Prostate gland (tissue), 2 donors: ENCODE data around the gene CDX4. TPM values are rescaled to one million over a fixed set of nuclear protein-coding genes. Genes with fewer than 3 reads are reported as not detected.
"Not testable (repeated sequence)": the region's sequence is repeated elsewhere in the genome, so short reads cannot be mapped to it uniquely, and the experiment has no call there.

Experiments used
- DNase-seq: peaks from one replicate; pipeline ENCODE4 v3.0.0-alpha.2; 2019; ENCODE audit warnings: low spot score
- H3K27ac ChIP-seq, 2 donors: fragments of 200-600 bp; sonication (generic); 2 replicates each; pipeline ENCODE4 v1.5.1; 2017 to 2019
- H3K27me3 ChIP-seq: fragments of 200-600 bp; sonication (generic); replicated peaks from 2 replicates; pipeline ENCODE4 v1.5.1; 2019; ENCODE audit not compliant: insufficient read depth
- H3K36me3 ChIP-seq, 2 donors: fragments of 200-600 bp; sonication (generic); 1 replicate in 1 of 2; 2 replicates in 1 of 2; pipeline versions ENCODE4 v1.5.1 to v1.8.1; 2017 to 2019
- H3K4me1 ChIP-seq: fragments of 200-600 bp; sonication (generic); replicated peaks from 2 replicates; pipeline ENCODE4 v1.5.1; 2019
- H3K4me3 ChIP-seq, 2 donors: fragments of 200-600 bp; sonication (generic); 2 replicates each; pipeline ENCODE4 v1.5.1; 2017 to 2019
- H3K9me3 ChIP-seq: fragments of 200-600 bp; sonication (generic); 2 replicates; pipeline ENCODE4 v1.5.1; 2017
- POLR2A ChIP-seq: fragments of 450-650 bp; IDR thresholded peaks from one replicate; pipeline ENCODE4 v1.6.1; 2016; ENCODE audit warnings: antibody characterized with exemption, mild to moderate bottlenecking
- POLR2AphosphoS5 ChIP-seq: sonication (generic); formaldehyde crosslinking; IDR thresholded peaks from one replicate; pipeline ENCODE4 v1.6.1; 2017; ENCODE audit warnings: antibody characterized with exemption
- WGBS: methylation state at CpG from one replicate; pipeline ENCODE4 v1.1.5; 2018; 5-methylcytosine and 5-hydroxymethylcytosine counted together
- intact Hi-C: fragments of 100-400 bp; cut with DNase I; formaldehyde crosslinking; loops from one replicate; pipeline ENCODE4 v1.14.2; 2022
- small RNA-seq, 2 donors: library from RNA; depleted of rRNA; stranded (forward); fragments of <200 nt; gene quantifications; one replicate each; pipeline ENCODE3, GENCODE V24; 2016
- total RNA-seq, 2 donors: library from RNA; depleted of rRNA; stranded (reverse); fragments of >200 nt; gene quantifications; one replicate each; pipeline ENCODE4 v1.1.0, GENCODE V29; 2016
- TF ChIP-seq, protein P1 (sequence below), 4 experiments: fragments of 200-600 bp in 2 of 4; fragments of 450-650 bp in 2 of 4; sonication (generic) in 2 of 4; IDR thresholded peaks; 1 replicate in 3 of 4; 2 replicates in 1 of 4; pipeline ENCODE4 v1.5.1; 2016 to 2019; ENCODE audit warnings: antibody characterized with exemption in 4 of 4, mild to moderate bottlenecking in 2 of 4, moderate library complexity in 2 of 4

CDX4 gene
- total RNA-seq, 2 donors from 2014 or later = 0.45 TPM; not detected in 1

DNA sequence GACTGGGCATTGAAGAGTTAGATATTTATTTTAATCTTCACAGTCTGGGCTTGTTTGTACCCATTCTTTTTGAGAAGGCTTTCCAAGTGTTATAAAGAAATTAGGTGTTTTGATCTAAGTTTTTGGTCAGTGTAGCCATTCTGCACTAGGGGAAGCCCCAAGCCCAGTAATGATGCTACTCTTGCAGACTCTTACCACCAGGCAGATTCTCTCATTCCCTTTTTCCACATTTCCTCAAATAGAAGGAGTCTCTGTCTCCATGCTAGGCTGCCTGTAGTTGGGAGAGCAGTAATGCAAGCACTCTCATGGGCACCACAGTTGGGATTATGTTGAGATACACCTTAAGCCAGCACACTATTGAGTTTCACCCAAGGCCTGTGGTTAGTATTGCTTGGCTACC, 21.5 kb downstream of the CDX4 start:
- TF ChIP-seq POLR2AphosphoS5 = no peak
- no peak for TF ChIP-seq POLR2A
- TF ChIP-seq, protein P1, sequence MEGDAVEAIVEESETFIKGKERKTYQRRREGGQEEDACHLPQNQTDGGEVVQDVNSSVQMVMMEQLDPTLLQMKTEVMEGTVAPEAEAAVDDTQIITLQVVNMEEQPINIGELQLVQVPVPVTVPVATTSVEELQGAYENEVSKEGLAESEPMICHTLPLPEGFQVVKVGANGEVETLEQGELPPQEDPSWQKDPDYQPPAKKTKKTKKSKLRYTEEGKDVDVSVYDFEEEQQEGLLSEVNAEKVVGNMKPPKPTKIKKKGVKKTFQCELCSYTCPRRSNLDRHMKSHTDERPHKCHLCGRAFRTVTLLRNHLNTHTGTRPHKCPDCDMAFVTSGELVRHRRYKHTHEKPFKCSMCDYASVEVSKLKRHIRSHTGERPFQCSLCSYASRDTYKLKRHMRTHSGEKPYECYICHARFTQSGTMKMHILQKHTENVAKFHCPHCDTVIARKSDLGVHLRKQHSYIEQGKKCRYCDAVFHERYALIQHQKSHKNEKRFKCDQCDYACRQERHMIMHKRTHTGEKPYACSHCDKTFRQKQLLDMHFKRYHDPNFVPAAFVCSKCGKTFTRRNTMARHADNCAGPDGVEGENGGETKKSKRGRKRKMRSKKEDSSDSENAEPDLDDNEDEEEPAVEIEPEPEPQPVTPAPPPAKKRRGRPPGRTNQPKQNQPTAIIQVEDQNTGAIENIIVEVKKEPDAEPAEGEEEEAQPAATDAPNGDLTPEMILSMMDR (IDR thresholded peaks at IDR 0.05) = no peak
- Histone ChIP-seq H3K9me3 (no peaks in the 10 kb centered on the region), H3K27me3 (no peaks in the 10 kb centered on the region), H3K36me3 (no peaks in the 10 kb centered on the region), H3K4me3 (no peak overlapping the region), H3K27ac (no peak overlapping the region), H3K4me1 (no peaks in the 10 kb centered on the region)
- intact Hi-C loops = no loop called here
- DNase-seq = no peak

DNA sequence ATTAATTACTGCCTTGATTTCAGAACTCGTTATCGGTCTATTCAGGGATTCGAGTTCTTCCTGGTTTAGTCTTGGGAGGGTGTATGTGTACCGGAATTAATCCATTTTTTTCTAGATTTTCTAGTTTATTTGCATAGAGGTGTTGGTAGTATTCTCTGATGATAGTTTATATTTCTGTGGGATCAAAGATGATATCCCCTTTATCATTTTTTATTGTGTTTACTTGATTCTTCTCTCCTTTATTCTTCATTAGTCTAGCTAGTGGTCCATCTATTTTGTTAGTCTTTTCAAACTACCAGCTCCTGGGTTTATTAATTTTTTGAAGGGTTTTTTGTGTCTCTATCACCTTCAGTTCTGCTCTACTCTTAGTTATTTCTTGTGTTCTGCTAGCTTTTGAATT, 32.1 kb downstream of the CDX4 start:
- Histone ChIP-seq H3K4me1 (no peaks in the 10 kb centered on the region), H3K27me3 (no peaks in the 10 kb centered on the region), H3K36me3 (no peaks in the 10 kb centered on the region), H3K27ac (no peak overlapping the region), H3K9me3 (no peaks in the 10 kb centered on the region), H3K4me3 (no peak overlapping the region)
- TF ChIP-seq POLR2A (no peak), POLR2AphosphoS5 (no peak)
- TF ChIP-seq, protein P1 (IDR thresholded peaks at IDR 0.05) = no peak
- intact Hi-C loops = no loop called here
- DNase-seq = no peak
- 100% methylated on average over 4 of the region's 4 CpGs for WGBS

DNA sequence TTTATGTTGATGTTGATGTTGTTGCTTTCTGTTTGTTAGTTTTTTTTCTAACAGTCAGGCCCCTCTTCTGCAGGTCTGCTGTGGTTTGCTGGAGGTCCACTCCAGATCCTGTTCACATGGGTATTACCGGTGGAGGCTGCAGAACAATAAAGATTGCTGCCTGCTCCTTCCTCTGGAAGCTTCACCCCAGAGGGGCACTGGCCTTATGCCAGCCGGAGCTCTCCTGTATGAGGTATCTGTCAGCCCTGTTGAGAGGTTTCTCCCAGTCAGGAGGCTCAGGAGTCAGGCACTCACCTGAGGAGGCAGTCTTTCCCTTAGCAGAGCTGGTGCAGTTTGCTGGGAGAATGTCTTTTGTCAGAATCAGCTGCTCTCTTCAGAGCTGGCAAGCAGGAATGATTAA, 34.7 kb downstream of the CDX4 start:
- no peak overlapping the region for H3K4me3 ChIP-seq
- WGBS = 66% methylated on average over 2 of the region's 2 CpGs
- H3K36me3 ChIP-seq = no peaks in the 10 kb centered on the region
- TF ChIP-seq POLR2A (no peak), POLR2AphosphoS5 (no peak)
- TF ChIP-seq, protein P1 (IDR thresholded peaks at IDR 0.05) = no peak
- no peak for DNase-seq
- no peaks in the 10 kb centered on the region for H3K9me3 ChIP-seq
- no peak overlapping the region for H3K27ac ChIP-seq
- no peaks in the 10 kb centered on the region for H3K4me1 ChIP-seq
- no peaks in the 10 kb centered on the region for H3K27me3 ChIP-seq
- intact Hi-C loops = no loop called here

DNA sequence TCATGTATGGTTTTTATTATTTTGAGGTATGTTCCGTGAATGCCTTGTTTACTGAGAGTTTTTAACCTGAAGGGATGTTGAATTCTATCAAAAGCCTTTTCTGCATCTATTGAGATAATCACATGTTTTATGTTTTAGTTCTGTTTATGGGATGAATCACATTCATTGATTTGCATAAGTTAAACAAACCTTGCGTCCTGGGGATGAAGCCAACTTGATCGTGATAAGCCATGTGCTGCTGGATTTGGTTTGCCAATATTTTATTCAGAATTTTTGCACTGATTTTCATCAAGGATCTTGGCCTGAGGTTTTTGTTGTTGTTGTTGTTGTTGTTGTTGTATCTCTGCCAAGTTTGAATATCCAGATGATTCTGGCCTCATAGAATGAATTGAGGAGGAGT, 43.8 kb downstream of the CDX4 start:
- Histone ChIP-seq H3K27me3 (no peaks in the 10 kb centered on the region), H3K9me3 (no peaks in the 10 kb centered on the region), H3K4me1 (no peaks in the 10 kb centered on the region), H3K4me3 (no peak overlapping the region), H3K36me3 (no peaks in the 10 kb centered on the region), H3K27ac (no peak overlapping the region)
- TF ChIP-seq POLR2A (no peak), POLR2AphosphoS5 (no peak)
- TF ChIP-seq, protein P1 (IDR thresholded peaks at IDR 0.05) = no peak
- intact Hi-C loops = no loop called here
- no peak for DNase-seq
- 85% methylated on average over 3 of the region's 3 CpGs for WGBS

GRCh38 chrX:73492178-73492577, 45.3 kb downstream of the CDX4 start:
- H3K9me3 ChIP-seq, H3K36me3 ChIP-seq, H3K4me1 ChIP-seq, H3K4me3 ChIP-seq, H3K27ac ChIP-seq, H3K27me3 ChIP-seq, DNase-seq, intact Hi-C loops: not testable (repeated sequence)
- 88% methylated on average over 4 of the region's 4 CpGs for WGBS

Small RNA genes within 50 kb of the gene (small RNA-seq; reads per million reads assigned to genes)
- gene MORF4L1P6 (0 reads per million in 2 donors), gene RNU6-1044P (0 reads per million in 2 donors)

Other genes with a start within 250 kb of the CDX4 start
- 10 to 100 TPM in 1 of 2 donors, 1 to 10 TPM in 1; 4.5 to 21.9 TPM for gene NAP1L2, start 232.2 kb upstream of the CDX4 start, total RNA-seq
- 10 to 100 TPM in 1 of 2 donors, 1 to 10 TPM in 1; 8.7 to 12.2 TPM for gene CHIC1, start 116.1 kb downstream of the CDX4 start, total RNA-seq